HEK293 (cell line): ENCODE data around the gene AGO3.
A peak's percentile ranks its signal among the peaks of the same experiment; 100 is the strongest.
"Not testable (repeated sequence)": the region's sequence is repeated elsewhere in the genome, so short reads cannot be mapped to it uniquely, and the experiment has no call there.

Source experiments
- CTCF ChIA-PET: fragments of 350-600 bp; formaldehyde crosslinking; extraction: SDS; loops from one replicate; lab custom pipeline; 2021; ENCODE audit warnings: antibody characterized with exemption; lab: Yijun Ruan, JAX
- POLR2A ChIA-PET: fragments of 300-600 bp; formaldehyde crosslinking; extraction: SDS; loops from one replicate; lab custom pipeline; 2020; ENCODE audit warnings: antibody characterized with exemption, inconsistent platforms; lab: Yijun Ruan, JAX
- H3K27ac ChIP-seq: fragments of 200-500 bp; sonication (Bioruptor generic); 2 replicates; pipeline ENCODE4 v1.5.1; 2014; ENCODE audit warnings: low read depth, low read length, control low read depth, inconsistent platforms; ENCODE audit errors: extremely low read depth
- H3K36me3 ChIP-seq, 2 experiments: fragments of 200-500 bp in 1 of 2; sonication (Bioruptor generic) in 1 of 2; 1 replicate in 1 of 2; 2 replicates in 1 of 2; pipeline ENCODE4 v1.5.1; 2014 to 2017; ENCODE audit warnings: inconsistent platforms in 2 of 2, low read length in 2 of 2; ENCODE audit not compliant: control insufficient read depth in 2 of 2, insufficient read depth in 1 of 2
- H3K4me1 ChIP-seq: fragments of 200-500 bp; sonication (Bioruptor generic); 2 replicates; pipeline ENCODE4 v1.5.1; 2014; ENCODE audit warnings: mild to moderate bottlenecking, low read length, inconsistent platforms; ENCODE audit not compliant: control insufficient read depth, insufficient read depth
- H3K4me3 ChIP-seq: 2 replicates; pipeline ENCODE4 v1.5.1; 2011; ENCODE audit warnings: low read depth, mild to moderate bottlenecking, control low read depth, low read length, moderate library complexity
- H3K9me3 ChIP-seq: fragments of 200-500 bp; sonication (Bioruptor generic); 2 replicates; pipeline ENCODE4 v1.5.1; 2014; ENCODE audit warnings: low read depth, low read length, inconsistent platforms; ENCODE audit not compliant: control insufficient read depth, insufficient read depth
- GLIS2 ChIP-seq: fragments of 450-650 bp; formaldehyde crosslinking; IDR thresholded peaks from 2 replicates; pipeline ENCODE4 v1.5.1; 2016; ENCODE audit warnings: missing biosample characterization, missing genetic modification characterization
- KLF7 ChIP-seq: fragments of 450-650 bp; formaldehyde crosslinking; IDR thresholded peaks from 2 replicates; pipeline ENCODE4 v1.5.1; 2016; ENCODE audit warnings: missing biosample characterization, missing genetic modification characterization, borderline replicate concordance
- MYNN ChIP-seq: fragments of 450-650 bp; formaldehyde crosslinking; IDR thresholded peaks from 2 replicates; pipeline ENCODE4 v1.5.1; 2016; ENCODE audit warnings: missing biosample characterization, missing genetic modification characterization, borderline replicate concordance
- SCRT1 ChIP-seq: fragments of 450-650 bp; formaldehyde crosslinking; IDR thresholded peaks from 2 replicates; pipeline ENCODE4 v1.5.1; 2016; ENCODE audit warnings: missing biosample characterization, missing genetic modification characterization, borderline replicate concordance
- SCRT2 ChIP-seq: fragments of 450-650 bp; formaldehyde crosslinking; IDR thresholded peaks from 2 replicates; pipeline ENCODE4 v1.5.1; 2016; ENCODE audit warnings: missing biosample characterization, missing genetic modification characterization
- ZBTB20 ChIP-seq: fragments of 450-650 bp; formaldehyde crosslinking; IDR thresholded peaks from 2 replicates; pipeline ENCODE4 v1.5.1; 2016; ENCODE audit warnings: missing biosample characterization, missing genetic modification characterization
- ZBTB21 ChIP-seq: fragments of 450-650 bp; formaldehyde crosslinking; IDR thresholded peaks from 2 replicates; pipeline ENCODE4 v1.5.1; 2017; ENCODE audit warnings: missing biosample characterization, missing genetic modification characterization
- ZFP37 ChIP-seq: fragments of 450-650 bp; formaldehyde crosslinking; IDR thresholded peaks from 2 replicates; pipeline ENCODE4 v1.5.1; 2016; ENCODE audit warnings: missing biosample characterization, missing genetic modification characterization
- ZFP41 ChIP-seq: fragments of 450-650 bp; formaldehyde crosslinking; IDR thresholded peaks from 2 replicates; pipeline ENCODE4 v1.5.1; 2016; ENCODE audit warnings: missing biosample characterization, missing genetic modification characterization, borderline replicate concordance
- ZNF138 ChIP-seq: fragments of 450-650 bp; formaldehyde crosslinking; IDR thresholded peaks from 2 replicates; pipeline ENCODE4 v1.5.1; 2016; ENCODE audit warnings: missing biosample characterization, missing genetic modification characterization, borderline replicate concordance
- ZNF184 ChIP-seq: fragments of 450-650 bp; IDR thresholded peaks from 2 replicates; pipeline ENCODE4 v1.5.1; 2018; ENCODE audit warnings: missing biosample characterization, mild to moderate bottlenecking, missing genetic modification characterization
- ZNF23 ChIP-seq: fragments of 450-650 bp; formaldehyde crosslinking; IDR thresholded peaks from 2 replicates; pipeline ENCODE4 v1.5.1; 2016; ENCODE audit warnings: missing biosample characterization, missing genetic modification characterization, borderline replicate concordance
- ZNF266 ChIP-seq: fragments of 450-650 bp; formaldehyde crosslinking; IDR thresholded peaks from 2 replicates; pipeline ENCODE4 v1.5.1; 2016; ENCODE audit warnings: missing biosample characterization, missing genetic modification characterization, low read depth
- ZNF514 ChIP-seq: fragments of 450-650 bp; formaldehyde crosslinking; IDR thresholded peaks from 2 replicates; pipeline ENCODE4 v1.5.1; 2016; ENCODE audit warnings: missing biosample characterization, missing genetic modification characterization
- ZNF544 ChIP-seq: fragments of 450-650 bp; formaldehyde crosslinking; IDR thresholded peaks from 2 replicates; pipeline ENCODE4 v1.5.0; 2017; ENCODE audit warnings: missing biosample characterization, missing genetic modification characterization
- ZNF560 ChIP-seq: fragments of 450-650 bp; formaldehyde crosslinking; IDR thresholded peaks from 2 replicates; pipeline ENCODE4 v1.5.1; 2017; ENCODE audit warnings: missing biosample characterization, missing genetic modification characterization, borderline replicate concordance
- ZNF571 ChIP-seq: fragments of 450-650 bp; formaldehyde crosslinking; IDR thresholded peaks from 2 replicates; pipeline ENCODE4 v1.5.0; 2017; ENCODE audit warnings: missing biosample characterization, missing genetic modification characterization
- ZNF580 ChIP-seq: fragments of 450-650 bp; formaldehyde crosslinking; IDR thresholded peaks from 2 replicates; pipeline ENCODE4 v1.5.1; 2016; ENCODE audit warnings: missing biosample characterization, missing genetic modification characterization
- ZNF645 ChIP-seq: fragments of 450-650 bp; formaldehyde crosslinking; IDR thresholded peaks from 2 replicates; pipeline ENCODE4; 2016; ENCODE audit warnings: missing biosample characterization, missing genetic modification characterization
- ZNF843 ChIP-seq: fragments of 450-650 bp; formaldehyde crosslinking; IDR thresholded peaks from 2 replicates; pipeline ENCODE4 v1.5.1; 2016; ENCODE audit warnings: missing biosample characterization, missing genetic modification characterization
- ZSCAN16 ChIP-seq: fragments of 450-650 bp; formaldehyde crosslinking; IDR thresholded peaks from 2 replicates; pipeline ENCODE4 v1.5.1; 2016; ENCODE audit warnings: missing biosample characterization, missing genetic modification characterization
- TF ChIP-seq, protein P1 (sequence below): fragments of 450-650 bp; formaldehyde crosslinking; IDR thresholded peaks from 2 replicates; pipeline ENCODE4 v1.5.1; 2016; ENCODE audit warnings: missing biosample characterization, missing genetic modification characterization

The AGO3 gene

DNA sequence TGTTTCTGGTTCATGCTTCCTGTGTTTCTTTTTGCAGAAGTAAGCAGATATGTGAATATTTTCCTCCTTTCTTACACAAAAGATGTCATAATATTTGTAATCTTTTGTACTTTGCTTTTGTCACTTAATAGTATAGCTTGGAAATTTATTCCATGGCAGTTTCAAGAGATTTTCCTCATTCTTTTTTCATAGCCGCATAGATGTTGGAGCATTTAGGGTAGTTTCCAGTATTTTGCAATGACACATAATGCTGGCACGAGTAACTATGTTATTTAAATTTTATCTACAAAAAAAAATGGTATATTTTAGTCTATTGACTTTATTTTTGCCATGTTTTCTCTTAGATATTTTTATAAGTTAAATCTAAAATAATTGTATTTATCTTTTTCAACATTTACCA is 40.7 kb downstream of the AGO3 start:
- POLR2A ChIA-PET: no interaction called here
- Histone ChIP-seq H3K4me3 (no peak overlapping the region), H3K27ac (no peak overlapping the region), H3K4me1 (no peaks in the 10 kb centered on the region), H3K9me3 (no peaks in the 10 kb centered on the region), H3K36me3 (peaks cover 9 to 42% of the 10 kb centered on the region in 2 experiments; a peak in 2 of 3 replicates)
- TF ChIP-seq ZNF560 (no peak), ZFP41 (tag by site-specific recombination) (no peak), ZNF184 (tag by site-specific recombination) (no peak), ZNF580 (tag by site-specific recombination) (no peak), KLF7 (tag by site-specific recombination) (no peak), ZNF266 (tag by site-specific recombination) (no peak), ZFP37 (tag by site-specific recombination) (no peak), ZNF514 (no peak), ZBTB20 (no peak), GLIS2 (tag by site-specific recombination) (no peak), ZNF544 (tag by site-specific recombination) (no peak), ZNF645 (tag by site-specific recombination) (no peak), ZSCAN16 (tag by site-specific recombination) (no peak), MYNN (tag by site-specific recombination) (no peak), ZNF138 (tag by site-specific recombination) (no peak), ZNF843 (tag by site-specific recombination) (no peak), ZNF23 (tag by site-specific recombination) (no peak)
- TF ChIP-seq, protein P1, sequence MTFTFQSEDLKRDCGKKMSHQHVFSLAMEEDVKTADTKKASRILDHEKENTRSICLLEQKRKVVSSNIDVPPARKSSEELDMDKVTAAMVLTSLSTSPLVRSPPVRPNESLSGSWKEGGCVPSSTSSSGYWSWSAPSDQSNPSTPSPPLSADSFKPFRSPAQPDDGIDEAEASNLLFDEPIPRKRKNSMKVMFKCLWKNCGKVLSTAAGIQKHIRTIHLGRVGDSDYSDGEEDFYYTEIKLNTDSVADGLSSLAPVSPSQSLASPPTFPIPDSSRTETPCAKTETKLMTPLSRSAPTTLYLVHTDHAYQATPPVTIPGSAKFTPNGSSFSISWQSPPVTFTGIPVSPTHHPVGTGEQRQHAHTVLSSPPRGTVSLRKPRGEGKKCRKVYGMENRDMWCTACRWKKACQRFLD (tag by site-specific recombination): no peak
- CTCF ChIA-PET: no interaction called here

- H3K4me1 ChIP-seq, CTCF ChIA-PET, H3K4me3 ChIP-seq, H3K27ac ChIP-seq, POLR2A ChIA-PET, H3K9me3 ChIP-seq: not testable (repeated sequence)
- peaks cover 9 to 45% of the 10 kb centered on the region in 2 experiments; a peak in 2 of 3 replicates for H3K36me3 ChIP-seq
Observed at GRCh38 chr1:35972631-35973030, 41.7 kb downstream of the AGO3 start.

- peaks cover 3 to 27% of the 10 kb centered on the region in 2 experiments; a peak in 2 of 3 replicates for H3K36me3 ChIP-seq
- TF ChIP-seq ZNF571 (tag by site-specific recombination) (no peak), SCRT1 (tag by site-specific recombination) (peak; percentile 64; the same call in 1 of the 2 replicates), SCRT2 (peak; percentile 87), ZBTB21 (tag by site-specific recombination) (no peak)
- TF ChIP-seq, protein P1 (tag by site-specific recombination): no peak
- H3K9me3 ChIP-seq: no peaks in the 10 kb centered on the region
- ChIA-PET CTCF (interaction anchor here (0.8 kb wide), 1 partner anchor 42 kb away, joined by 3 read pairs; no protein-coding TSS in a partner anchor), POLR2A (no interaction called here)
- H3K4me3 ChIP-seq: no peak overlapping the region
- H3K27ac ChIP-seq: no peak overlapping the region
- H3K4me1 ChIP-seq: no peaks in the 10 kb centered on the region
Observed at GRCh38 chr1:35980090-35980489, 49.2 kb downstream of the AGO3 start.
